GM12891 (cell line): ENCODE measurements around the gene SLC9A8.

Experiments used
- DNase-seq: peaks from one replicate; pipeline ENCODE4 v3.0.0; 2011; ENCODE audit warnings: low spot score; ENCODE audit not compliant: insufficient read length
- FAIRE-seq: peaks from 2 replicates; lab custom pipeline; 2011; peaks lifted over from hg19 to GRCh38; lab: Jason Lieb, UNC
- PAX5 ChIP-seq: IDR thresholded peaks from 2 replicates; pipeline ENCODE4 v1.6.1; 2011; ENCODE audit warnings: low read length, moderate library complexity, mild to moderate bottlenecking; ENCODE audit not compliant: insufficient read depth, severe bottlenecking
- POLR2A ChIP-seq: IDR thresholded peaks from 2 replicates; pipeline ENCODE4 v1.6.1; 2011; ENCODE audit warnings: low read depth, low read length, control low read depth
- POLR2AphosphoS5 ChIP-seq: IDR thresholded peaks from 2 replicates; pipeline ENCODE4 v1.6.1; 2011; ENCODE audit warnings: low read depth, low read length, control low read depth
- POU2F2 ChIP-seq: IDR thresholded peaks from 2 replicates; pipeline ENCODE4 v1.6.1; 2011; ENCODE audit warnings: low read depth, mild to moderate bottlenecking, control low read depth, low read length, moderate library complexity
- SPI1 ChIP-seq: IDR thresholded peaks from 2 replicates; pipeline ENCODE4 v1.6.1; 2011; ENCODE audit warnings: low read depth, low read length, control low read depth
- TAF1 ChIP-seq: IDR thresholded peaks from 2 replicates; pipeline ENCODE4 v1.6.1; 2011; ENCODE audit warnings: low read depth, low read length, control low read depth

The SLC9A8 gene

GRCh38 chr20:49941456-49941855, 128.8 kb downstream of the SLC9A8 start:
- TF ChIP-seq POLR2A (no peak), PAX5 (no peak), POLR2AphosphoS5 (no peak), SPI1 (no peak), TAF1 (no peak), POU2F2 (no peak)
- FAIRE-seq (no peak), DNase-seq (no peak)
